Epithelial cell of prostate (primary cell): Measurements from ENCODE around the gene RSF1.

Experiments used
- DNase-seq: peaks from one replicate; pipeline ENCODE4 v3.0.0-alpha.2; 2011; ENCODE audit warnings: low read depth, low spot score
- H3K27ac ChIP-seq: fragments of 450-650 bp; 2 replicates; pipeline ENCODE4 v1.5.1; 2017; ENCODE audit warnings: mild to moderate bottlenecking

RSF1 gene

GRCh38 chr11:77814848-77815247 lies 5.7 kb downstream of the RSF1 start:
- no peak overlapping the region for H3K27ac ChIP-seq
- no peak for DNase-seq

- DNase-seq: no peak
- H3K27ac ChIP-seq: no peak overlapping the region
Measured at GRCh38 chr11:77813256-77813655, 7.3 kb downstream of the RSF1 start.

- DNase-seq: no peak
- no peak overlapping the region for H3K27ac ChIP-seq
Measured at GRCh38 chr11:77806993-77807392, 13.5 kb downstream of the RSF1 start.

- no peak overlapping the region for H3K27ac ChIP-seq
- DNase-seq: no peak
Measured at GRCh38 chr11:77806415-77806814, 14.1 kb downstream of the RSF1 start.

GRCh38 chr11:77801477-77801876 lies 19.0 kb downstream of the RSF1 start:
- DNase-seq: no peak
- H3K27ac ChIP-seq: peak overlapping the region; percentile 11

GRCh38 chr11:77800449-77800848 lies 20.1 kb downstream of the RSF1 start:
- H3K27ac ChIP-seq: no peak overlapping the region
- DNase-seq: no peak

GRCh38 chr11:77799338-77799737 lies 21.2 kb downstream of the RSF1 start:
- H3K27ac ChIP-seq: no peak overlapping the region
- DNase-seq: no peak

- no peak overlapping the region for H3K27ac ChIP-seq
Measured at GRCh38 chr11:77793972-77794371, 26.6 kb downstream of the RSF1 start.

GRCh38 chr11:77791301-77791700 lies 29.2 kb downstream of the RSF1 start:
- H3K27ac ChIP-seq: no peak overlapping the region
- no peak for DNase-seq

More at GRCh38 chr11:77793972-77794371, 26.6 kb downstream of the RSF1 start:
- no peak for DNase-seq

- no peak for DNase-seq
- no peak overlapping the region for H3K27ac ChIP-seq
Measured at GRCh38 chr11:77789731-77790476, 30.6 kb downstream of the RSF1 start.

- H3K27ac ChIP-seq: no peak overlapping the region
- no peak for DNase-seq
Measured at GRCh38 chr11:77789061-77789730, 31.3 kb downstream of the RSF1 start.

- H3K27ac ChIP-seq: no peak overlapping the region
Measured at GRCh38 chr11:77784572-77784971, 36.0 kb downstream of the RSF1 start.

GRCh38 chr11:77783025-77783424 lies 37.5 kb downstream of the RSF1 start:
- no peak for DNase-seq
- H3K27ac ChIP-seq: no peak overlapping the region

More at GRCh38 chr11:77784572-77784971, 36.0 kb downstream of the RSF1 start:
- DNase-seq: no peak

GRCh38 chr11:77779935-77780334 lies 40.6 kb downstream of the RSF1 start:
- DNase-seq: no peak
- H3K27ac ChIP-seq: no peak overlapping the region

GRCh38 chr11:77778549-77778948 lies 42.0 kb downstream of the RSF1 start:
- no peak overlapping the region for H3K27ac ChIP-seq
- no peak for DNase-seq

GRCh38 chr11:77778118-77778517 lies 42.4 kb downstream of the RSF1 start:
- no peak for DNase-seq
- H3K27ac ChIP-seq: no peak overlapping the region

GRCh38 chr11:77776455-77776854 lies 44.1 kb downstream of the RSF1 start:
- H3K27ac ChIP-seq: no peak overlapping the region
- DNase-seq: no peak

GRCh38 chr11:77775936-77776335 lies 44.6 kb downstream of the RSF1 start:
- no peak for DNase-seq
- H3K27ac ChIP-seq: no peak overlapping the region

- DNase-seq: no peak
- H3K27ac ChIP-seq: no peak overlapping the region
Measured at GRCh38 chr11:77771135-77771534, 49.4 kb downstream of the RSF1 start.

GRCh38 chr11:77770629-77771028 lies 49.9 kb downstream of the RSF1 start:
- H3K27ac ChIP-seq: no peak overlapping the region
- no peak for DNase-seq

- DNase-seq: no peak
- no peak overlapping the region for H3K27ac ChIP-seq
Measured at GRCh38 chr11:77762426-77762825, 58.1 kb downstream of the RSF1 start.

GRCh38 chr11:77761491-77761890 lies 59.0 kb downstream of the RSF1 start:
- no peak overlapping the region for H3K27ac ChIP-seq
- DNase-seq: no peak
